ENCODE measurements around the gene SUSD3.
A peak's percentile ranks its signal among the peaks of the same experiment; 100 is the strongest.

Gene SUSD3

GRCh38 chr9:93052791-93053540, 5.5 kb upstream of the SUSD3 start:
- DNase-seq (ENCODE audit: low read depth in 2 of 2) = no peak

GRCh38 chr9:93053781-93054331, 4.6 kb upstream of the SUSD3 start:
- DNase-seq (ENCODE audit: low read depth in 2 of 2) = no peak

DNA sequence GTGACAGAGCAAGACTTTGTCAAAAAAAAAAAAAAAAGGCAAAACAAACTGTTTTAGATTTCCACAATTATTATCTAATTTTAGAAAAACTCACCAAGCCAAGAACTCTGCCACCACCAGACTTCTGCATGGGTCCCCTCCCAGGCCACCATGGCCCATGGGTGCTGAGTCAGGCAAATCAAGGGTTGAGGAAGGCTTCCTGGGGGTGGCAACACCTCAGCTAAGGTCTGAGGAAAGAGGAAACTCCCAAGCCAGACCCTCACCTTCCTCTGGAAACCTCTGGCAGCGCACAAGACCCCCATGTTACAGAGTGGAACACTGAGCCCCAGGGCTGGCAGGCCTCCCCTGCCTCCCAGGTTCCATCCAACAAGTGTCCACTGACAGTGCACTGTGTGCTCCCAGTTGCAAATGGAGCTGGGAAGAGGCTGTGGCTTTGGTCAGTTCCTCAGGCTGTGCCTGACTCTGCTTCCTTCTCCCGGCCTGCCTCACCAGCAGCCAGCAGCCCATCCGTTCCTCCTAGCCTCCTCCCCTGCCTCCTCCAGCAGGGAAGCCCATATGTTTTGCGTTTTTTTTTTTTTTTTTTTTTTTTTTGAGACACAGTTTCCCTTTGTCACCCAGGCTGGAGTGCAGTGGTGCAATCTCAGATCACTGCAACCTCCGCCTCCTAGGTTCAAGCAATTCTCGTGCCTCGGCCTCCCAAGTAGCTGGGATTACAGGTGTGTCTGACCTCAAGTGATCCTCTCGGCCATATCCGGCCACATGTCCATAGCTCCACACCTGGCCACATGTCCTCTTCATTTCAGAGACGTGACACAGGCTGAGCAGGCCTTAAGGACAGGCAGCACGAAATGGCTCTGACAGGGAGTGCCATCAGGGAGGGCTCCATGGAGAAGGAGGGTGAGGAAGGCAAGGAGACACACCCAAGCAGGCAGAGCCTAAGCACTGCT, 3.5 kb upstream of the SUSD3 start:
- DNase-seq (ENCODE audit: low read depth in 2 of 2) = no peak

- DNase-seq (ENCODE audit: low read depth in 2 of 2) = no peak
Observed at GRCh38 chr9:93057042-93057702, 1.3 kb upstream of the SUSD3 start.

DNA sequence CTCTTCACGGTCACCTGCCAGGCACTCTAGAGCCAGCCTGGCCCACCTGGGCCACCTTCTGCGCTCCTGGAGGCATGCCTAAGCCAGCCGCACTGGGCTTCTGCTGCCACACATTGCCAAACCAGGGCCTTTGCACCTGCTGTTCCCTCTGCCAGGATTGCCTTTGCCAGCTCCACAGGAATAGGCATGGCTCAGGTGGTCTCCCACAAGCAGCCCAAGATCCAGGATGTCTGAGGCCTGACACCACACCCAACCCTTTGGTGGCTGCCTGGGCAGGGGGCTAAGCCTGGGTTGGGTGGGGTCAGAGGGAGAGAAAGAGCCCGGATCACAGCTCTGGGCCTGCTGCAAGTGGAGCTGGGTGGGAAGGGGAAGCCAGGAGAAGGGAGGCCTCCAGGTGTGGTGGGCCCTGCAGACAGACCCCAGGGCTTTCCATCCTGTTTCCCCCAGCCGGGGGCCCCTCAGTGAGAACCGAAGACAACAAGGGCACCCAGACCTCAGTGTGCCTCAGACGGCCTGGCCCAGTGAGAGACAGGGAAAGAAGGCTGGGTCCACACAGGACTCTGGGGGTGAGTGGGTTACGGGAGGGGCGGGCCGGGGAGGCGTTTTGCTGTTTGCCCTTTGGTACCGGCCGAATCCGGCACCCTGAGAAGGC, 672 bp upstream of the SUSD3 start:
- no peak for DNase-seq (ENCODE audit: low read depth in 2 of 2)

- no peak for DNase-seq (ENCODE audit: low read depth in 2 of 2)
Observed at GRCh38 chr9:93059011-93059714, 662 bp downstream of the SUSD3 start.

DNA sequence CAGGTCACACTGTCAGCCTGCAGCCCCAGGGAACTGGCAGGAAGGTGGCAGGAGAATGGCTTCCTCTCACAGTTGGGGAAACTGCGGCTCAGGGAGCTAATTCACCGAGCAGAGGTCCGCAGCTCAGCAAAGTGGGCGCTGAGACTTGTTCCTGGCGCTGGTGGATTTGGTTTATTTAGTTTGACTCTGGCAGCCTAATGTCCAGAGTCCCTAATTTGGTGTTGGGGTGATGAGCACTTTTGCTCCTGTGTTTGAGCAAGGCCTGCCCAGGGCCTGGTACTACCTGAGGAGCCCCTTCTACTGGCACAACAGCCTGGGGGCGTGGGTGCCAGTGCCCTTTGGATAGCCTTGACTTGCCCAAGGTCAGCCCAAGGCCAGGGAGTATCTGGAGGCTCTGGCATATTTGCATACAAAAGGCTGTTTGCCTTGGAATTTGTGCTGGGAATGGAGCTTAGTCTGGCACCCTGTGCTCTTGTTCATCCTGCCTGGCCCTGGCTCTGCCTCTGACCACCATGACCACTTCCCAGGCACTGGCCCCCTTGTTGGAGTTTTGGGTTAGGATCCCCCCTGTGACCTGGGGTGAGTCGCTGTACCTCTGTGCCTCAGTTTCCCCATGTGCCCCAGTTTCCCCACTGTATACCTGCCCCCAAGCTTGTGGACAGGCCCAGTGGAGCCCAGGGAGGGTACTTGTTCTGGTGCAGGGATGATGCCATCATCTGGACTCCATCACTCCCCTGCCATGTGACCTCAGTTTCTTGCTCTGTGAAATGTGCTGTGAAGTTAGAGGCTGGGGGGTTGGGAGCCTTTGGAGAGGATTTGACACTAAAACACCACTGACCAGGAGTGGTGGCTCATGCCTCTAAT, 1.4 kb downstream of the SUSD3 start:
- DNase-seq (ENCODE audit: low read depth in 2 of 2) = no peak

- peak; percentile 16 to 20 for DNase-seq (ENCODE audit: low read depth in 2 of 2)
Observed at GRCh38 chr9:93060746-93061259, 2.3 kb downstream of the SUSD3 start.

GRCh38 chr9:93061260-93061751, 2.8 kb downstream of the SUSD3 start:
- no peak for DNase-seq (ENCODE audit: low read depth in 2 of 2)

DNA sequence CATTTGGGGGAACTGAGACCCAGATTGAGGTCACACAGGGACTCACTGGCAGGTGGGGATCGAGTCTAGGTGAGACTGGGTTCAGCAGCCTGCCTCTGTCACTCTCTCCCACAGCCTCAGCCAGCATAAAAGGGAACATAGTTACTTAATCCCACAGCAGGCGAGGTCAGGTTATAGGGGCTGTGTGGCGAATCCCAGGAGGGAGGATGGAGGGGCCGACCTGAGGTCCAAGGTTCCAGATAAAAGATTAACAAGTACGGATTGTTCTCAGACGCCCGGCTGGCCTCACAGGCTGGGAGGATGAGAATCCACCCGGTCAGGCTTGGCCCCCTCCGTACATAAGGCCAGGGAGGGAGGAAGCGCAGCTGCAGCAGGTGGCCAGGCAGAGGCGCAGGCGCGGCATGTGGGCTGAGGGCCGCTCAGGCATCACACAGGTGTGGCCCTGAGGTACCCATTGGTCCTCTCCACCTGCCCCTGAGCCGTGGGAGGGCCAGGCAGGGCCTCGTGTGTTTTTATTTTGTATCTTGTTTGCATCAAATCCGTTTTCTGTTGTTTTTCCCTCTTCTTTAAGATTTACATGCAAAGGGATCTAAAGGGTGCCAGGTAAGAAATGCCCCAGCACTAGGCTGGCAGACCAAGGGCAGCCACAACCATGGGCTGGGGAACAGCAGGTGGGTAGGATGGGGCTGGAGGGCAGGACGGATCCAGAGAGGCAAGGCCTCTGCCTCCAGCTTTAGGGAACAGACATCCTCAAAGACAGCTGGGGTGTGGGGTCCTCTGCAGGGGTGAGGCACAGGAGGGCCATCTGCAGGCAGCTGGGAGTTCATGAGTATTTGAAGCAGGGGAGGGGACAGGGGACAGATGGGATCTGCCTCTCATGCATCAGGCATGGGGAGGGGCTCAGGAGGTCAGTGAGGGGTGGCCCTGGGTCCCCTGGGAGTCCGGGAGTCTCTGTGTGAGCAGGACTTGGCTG, 3.6 kb downstream of the SUSD3 start:
- no peak for DNase-seq (ENCODE audit: low read depth in 2 of 2)

GRCh38 chr9:93064392-93065134, 6.1 kb downstream of the SUSD3 start:
- no peak for DNase-seq (ENCODE audit: low read depth in 2 of 2)

DNA sequence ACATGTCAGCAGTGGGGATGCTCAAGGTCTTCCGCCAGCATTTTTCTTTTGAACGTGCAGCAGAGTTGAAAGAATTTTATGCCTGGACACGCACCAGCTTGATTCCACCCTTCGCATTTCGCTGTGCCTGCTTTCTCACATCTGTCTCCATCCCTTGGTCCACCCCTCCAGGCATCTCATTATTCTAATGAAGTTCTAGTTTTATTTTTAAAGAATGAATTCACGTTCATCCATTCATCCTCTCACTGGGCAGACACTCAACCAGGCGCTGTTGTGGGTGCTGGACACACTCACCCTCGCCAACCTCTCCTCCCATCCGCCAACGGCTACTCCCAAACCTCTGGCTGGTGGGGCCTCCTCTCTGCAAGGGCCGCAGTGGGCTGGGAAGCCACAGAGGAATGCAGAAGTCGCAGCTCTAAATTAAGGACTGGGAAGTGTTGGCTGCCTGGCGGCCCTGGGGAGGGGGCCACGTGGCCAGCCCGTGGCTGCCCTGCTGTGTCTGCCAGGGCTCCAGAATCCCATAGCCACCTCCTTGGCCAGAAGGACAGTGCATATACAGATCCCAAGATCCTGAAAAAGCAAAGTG, 6.7 kb downstream of the SUSD3 start:
- no peak for DNase-seq (ENCODE audit: low read depth in 2 of 2)

DNA sequence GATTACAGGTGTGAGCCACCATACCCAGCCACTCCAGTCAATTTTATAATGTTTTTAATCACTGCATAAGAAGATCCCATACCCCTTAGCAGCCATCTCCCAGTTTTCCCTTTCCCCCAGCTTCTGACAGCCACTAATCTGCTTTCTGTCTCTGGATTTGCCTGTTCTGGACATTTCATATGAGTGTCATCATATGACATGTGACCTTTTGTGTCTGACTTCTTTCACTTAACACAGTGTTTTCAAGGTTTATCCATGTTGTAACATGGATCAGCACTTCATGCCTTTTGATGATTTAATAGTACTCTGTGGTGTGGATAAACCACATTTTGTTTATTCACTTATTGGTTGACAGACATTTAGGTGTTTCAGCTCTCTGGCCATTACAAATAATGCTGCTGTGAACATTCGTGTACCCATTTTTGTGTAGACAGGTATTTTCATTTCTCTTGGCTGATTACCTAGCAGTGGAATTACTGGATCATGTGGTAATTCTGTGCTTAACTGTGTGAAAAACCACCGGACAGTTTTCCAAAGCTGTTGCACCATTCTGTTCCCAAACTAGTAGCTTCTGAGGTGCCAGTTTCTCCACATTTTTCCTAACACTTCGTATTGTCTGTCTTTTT, 8.6 kb downstream of the SUSD3 start:
- no peak for DNase-seq (ENCODE audit: low read depth in 2 of 2)

- no peak for DNase-seq (ENCODE audit: low read depth in 2 of 2)
Observed at GRCh38 chr9:93068956-93069355, 10.5 kb downstream of the SUSD3 start.

- no peak for DNase-seq (ENCODE audit: low read depth in 2 of 2)
Observed at GRCh38 chr9:93071464-93071863, 13.0 kb downstream of the SUSD3 start.

GRCh38 chr9:93072383-93072795, 13.9 kb downstream of the SUSD3 start:
- peak in 1 of 2 experiments; percentile 20 for DNase-seq (ENCODE audit: low read depth in 2 of 2)
